Measurements from ENCODE around the gene WIZ.
"Not testable (repeated sequence)": the region's sequence is repeated elsewhere in the genome, so short reads cannot be mapped to it uniquely, and the experiment has no call there.

WIZ gene

DNA sequence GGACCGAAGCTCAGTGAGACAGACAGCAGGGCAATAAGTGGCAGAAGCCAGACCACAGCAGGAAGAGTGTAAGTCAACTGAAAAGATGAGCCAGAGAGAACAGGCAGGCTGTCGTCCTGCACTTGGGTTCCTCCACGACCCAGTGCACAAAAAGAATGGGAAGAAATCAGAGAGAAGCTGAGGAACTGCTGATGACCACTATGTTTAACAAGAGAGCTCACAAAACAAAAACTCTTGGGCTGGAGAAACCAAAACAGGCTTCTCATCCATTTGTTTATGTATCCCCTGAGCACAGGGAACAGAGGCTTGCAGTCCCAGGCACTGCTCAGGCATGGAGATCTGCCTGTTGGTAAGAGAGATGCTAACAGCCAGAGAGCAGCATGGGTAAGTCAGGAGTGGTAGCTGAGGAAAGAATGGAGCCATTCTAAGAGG, 45.0 kb downstream of the WIZ start:
- DNase-seq (ENCODE audit: low spot score): peak; percentile 64

DNA sequence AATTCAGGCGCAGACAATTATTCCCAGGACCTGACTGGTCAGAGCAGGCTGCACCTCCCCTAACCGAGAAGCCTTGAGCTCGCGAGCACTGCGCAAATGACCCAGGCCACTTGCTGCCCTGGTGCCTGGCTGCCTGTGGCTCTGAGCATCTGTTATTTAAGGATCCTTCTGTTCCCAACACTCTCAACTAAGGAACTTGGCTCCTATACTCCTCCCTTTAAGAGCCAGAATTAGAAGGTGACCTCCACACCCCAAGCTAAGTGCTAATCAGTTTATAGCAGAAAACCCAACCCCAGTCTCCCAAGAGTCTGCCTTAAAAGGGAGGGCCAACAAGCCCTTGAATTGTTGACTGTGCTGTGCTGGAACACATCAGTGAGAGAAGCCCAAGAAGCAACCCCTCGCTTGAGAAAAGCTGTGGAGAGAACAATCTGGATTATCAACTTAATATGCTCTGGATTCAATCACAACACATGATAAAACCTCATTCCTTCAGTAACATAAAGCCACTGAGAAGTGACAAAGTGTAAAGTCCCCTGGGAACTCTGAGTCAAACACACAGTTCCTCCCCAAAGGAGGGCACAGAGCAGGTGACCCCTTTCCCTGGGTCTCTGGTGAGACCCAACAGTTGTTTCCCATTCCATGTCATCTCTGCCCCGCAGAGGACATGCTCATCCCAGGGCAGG, 45.5 kb downstream of the WIZ start:
- no peak for DNase-seq (ENCODE audit: low spot score)

DNA sequence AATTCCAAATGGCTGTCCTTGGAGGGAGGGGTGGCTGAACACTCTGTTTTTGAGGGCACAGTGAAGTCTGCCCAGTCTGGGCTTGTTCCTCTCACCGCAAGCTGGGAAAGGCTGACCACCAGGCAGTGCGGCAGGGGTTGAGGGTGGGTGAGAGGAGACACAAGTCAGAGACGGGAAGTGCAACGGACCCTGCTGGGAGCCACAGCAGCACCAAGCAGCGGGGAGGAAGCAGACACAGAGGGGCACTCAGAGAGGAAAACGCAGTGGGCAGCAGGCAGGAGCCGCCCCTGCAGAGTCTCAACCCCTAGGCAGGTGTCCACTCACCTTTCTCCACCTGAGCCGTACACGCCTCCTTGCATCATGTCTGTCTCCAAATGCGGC, 46.6 kb downstream of the WIZ start:
- no peak for DNase-seq (ENCODE audit: low spot score)

DNA sequence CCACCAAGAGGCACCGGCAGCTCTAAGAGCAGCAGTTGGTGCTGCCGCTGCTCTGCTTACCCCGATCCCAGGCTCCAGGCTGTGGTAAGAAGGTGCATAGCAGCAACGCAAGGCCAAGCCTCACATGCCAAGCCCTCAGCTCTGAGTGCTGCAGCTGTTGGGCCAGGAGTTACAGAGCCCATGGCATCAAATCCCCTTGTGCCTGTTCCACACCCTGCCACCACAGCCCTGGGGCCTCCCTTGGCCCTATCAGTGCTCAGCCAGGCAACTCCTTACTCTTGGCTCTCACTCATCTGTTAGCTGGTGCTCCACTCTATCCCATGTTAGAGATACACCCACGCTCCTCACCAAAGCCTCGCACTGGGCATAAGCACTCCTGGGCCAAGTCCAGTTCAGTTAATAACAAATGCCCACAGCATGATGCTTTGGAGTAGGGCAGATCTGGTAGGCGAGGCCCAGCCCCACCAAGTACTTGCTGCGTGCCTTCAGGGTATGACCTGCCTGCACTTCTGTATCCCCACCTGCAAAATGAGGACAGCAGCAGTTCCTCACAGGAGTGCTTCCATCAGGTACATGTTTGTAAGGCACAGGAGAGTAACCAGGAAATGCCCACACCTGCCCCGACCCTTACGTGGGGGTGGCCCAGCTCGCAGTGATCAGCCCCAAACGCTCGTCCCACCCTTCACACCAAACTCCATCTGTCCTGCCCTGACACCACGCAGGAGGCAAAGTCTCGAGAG, 47.2 kb downstream of the WIZ start:
- DNase-seq (ENCODE audit: low spot score): no peak

DNA sequence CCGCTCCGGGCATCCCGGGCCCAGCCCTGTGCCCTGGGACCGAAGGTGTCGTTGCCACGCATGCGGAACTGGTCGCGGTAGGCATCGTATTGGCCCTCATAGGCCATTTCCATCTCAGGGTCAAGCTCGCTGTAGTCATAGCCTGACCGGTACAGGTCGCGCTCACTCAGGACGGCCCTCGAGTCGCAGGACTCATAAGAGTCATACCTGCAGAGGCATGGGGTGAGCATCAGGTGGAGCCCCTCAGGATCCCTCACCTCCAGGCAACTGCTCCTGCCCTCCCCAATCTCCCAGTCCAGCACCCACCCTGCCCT, 48.4 kb downstream of the WIZ start:
- DNase-seq (ENCODE audit: low spot score): no peak

DNA sequence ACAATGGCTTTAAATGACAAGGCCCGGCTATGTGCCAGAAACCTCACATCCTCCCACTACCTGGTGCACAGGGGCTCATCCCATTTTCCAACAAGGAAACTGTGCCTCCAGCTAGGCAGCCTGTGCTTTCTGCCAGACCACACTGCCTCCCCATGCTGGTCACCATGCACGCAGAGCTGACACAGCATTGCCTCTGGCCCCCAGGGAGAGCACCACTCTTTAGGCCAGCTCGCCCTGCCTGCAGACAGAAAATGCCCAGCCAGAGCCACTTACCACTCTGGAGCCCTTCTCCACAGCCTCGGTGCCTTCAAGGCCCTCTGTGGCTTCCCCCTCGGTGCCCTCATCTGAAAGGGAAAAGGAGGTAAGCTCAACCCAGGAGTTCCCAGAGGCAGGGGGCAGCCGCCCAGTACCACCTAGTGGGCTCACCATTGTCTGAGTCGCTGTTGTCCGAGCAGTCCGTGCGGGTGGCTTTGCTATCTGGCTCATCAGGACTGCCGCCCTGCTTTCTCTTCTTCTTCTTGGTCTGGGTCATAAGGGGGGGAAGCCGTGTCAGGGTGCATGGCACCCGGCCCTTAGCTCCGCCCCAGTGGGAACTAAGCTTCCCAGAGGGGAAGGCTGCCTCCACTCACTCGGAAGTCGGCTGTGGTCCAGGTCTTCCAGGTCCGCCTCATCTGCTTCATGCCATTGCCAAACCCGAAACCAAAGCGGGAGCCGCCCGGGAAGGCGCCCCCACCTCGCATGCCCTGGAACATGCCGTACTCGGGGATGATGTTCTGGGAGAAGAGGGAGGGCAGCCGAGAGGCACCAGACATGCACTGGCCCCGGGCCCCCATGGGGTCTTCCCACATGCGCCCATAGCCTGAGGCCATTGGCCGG, 49.0 kb downstream of the WIZ start:
- no peak for DNase-seq (ENCODE audit: low spot score)

DNA sequence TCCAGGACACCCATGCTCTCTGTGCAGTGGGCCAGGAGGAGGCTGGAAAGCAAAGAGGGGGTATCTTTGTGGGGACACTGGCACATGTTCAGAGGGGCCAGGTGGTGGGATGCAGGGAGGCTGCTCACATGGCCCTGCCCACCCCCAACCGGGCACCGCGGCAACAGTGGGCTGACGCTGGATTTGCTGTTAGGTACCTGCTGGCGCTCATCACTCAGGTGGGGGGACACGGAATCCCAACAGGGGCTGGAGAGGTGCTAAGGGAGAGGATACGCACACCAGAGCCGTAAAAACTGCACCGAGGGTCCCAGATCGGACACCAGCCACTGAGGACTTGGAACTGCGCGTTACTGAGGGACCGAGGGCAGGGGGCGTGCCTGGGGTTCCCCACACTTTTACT, 50.1 kb downstream of the WIZ start:
- DNase-seq (ENCODE audit: low spot score): no peak

DNA sequence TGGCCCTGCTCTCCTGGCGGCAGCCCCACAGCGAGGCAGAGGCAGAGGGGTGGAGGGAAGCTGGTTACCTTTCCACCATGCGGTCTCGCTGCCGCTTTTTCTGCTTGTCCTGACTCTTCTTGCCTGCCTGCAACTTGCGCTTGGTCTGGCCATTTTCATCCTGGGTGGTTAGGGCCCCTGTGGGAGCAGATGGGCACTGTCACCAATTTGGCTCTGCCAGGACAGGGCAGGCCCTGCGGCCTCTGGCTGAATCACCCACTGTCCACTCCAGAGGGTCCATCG, 50.6 kb downstream of the WIZ start:
- DNase-seq (ENCODE audit: low spot score): no peak

DNA sequence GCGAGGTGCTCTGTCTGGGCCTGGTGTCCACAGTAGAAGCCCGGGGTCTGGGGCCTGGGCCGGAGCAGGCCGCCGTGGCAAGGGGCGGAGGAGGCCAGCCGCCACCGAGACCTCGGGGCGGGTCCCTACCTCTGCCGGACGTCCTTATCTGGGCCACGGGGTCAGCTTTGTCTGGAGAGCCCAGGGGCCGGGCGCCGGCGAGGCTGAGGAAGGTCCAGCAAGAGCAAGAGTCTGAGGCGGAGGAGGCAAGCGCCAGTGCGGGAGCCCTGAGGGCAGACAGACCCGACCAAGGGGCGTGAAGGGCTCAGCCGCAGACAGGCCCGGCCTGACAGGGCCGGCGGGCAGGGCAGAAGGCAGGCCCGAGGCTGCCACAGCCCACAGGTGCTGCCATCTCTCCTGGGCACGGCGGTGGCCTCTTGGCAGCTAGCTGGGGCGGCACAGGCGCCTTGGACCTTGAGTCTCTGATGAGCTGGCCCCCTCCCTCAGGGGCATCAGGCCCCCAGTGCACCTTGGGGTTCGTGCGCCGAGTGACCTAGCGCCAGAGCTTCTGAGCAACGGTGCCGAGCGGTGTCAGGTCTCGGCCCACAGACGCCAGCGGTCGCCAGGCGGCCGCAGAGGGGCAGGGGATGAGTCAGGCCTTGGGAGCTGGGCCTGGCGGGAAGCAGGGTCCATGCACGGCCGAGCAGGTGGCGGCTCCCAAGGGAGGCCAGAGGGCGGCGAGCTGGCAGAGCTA, 51.1 kb downstream of the WIZ start:
- no peak for DNase-seq (ENCODE audit: low spot score)

DNA sequence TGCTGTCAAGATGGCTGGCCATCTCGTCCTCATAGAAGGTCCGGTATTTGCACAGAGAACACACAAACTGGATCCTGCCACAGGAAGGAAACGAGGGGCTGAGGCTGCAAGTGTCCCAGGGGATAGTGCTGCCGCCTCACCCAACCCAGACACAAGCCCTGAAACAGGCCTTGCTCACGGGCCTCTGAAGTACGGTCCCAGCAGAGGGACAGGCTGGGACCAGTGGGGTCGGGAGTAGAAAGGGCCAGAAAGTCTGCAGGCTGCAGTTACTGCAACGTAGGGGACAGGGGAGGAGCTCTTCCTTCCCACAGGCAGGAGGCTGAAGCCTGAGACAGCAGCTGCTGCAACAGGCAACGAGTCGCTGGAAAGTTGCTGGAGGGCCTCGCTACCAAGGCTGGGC, 52.0 kb downstream of the WIZ start:
- no peak for DNase-seq (ENCODE audit: low spot score)

DNA sequence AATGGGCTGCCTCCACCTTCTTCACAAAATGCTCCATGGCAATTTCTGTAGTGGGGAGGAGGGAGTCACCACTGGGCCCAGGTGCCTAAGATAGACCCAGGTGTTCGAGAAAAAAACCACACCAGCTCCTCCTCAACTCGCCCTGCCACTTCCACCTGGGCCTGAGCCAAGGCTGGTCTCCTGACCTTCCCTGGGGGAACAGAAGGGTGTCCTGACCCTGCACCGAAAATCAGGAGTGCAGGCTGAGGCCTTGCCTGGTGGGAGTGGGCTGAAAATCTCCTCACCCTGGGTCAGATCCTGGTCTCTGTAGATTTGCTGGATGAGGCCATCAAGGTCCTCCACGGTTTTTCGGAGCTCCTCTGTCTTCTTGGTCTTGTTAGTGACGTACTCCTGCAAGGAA, 52.5 kb downstream of the WIZ start:
- no peak for DNase-seq (ENCODE audit: low spot score)

DNA sequence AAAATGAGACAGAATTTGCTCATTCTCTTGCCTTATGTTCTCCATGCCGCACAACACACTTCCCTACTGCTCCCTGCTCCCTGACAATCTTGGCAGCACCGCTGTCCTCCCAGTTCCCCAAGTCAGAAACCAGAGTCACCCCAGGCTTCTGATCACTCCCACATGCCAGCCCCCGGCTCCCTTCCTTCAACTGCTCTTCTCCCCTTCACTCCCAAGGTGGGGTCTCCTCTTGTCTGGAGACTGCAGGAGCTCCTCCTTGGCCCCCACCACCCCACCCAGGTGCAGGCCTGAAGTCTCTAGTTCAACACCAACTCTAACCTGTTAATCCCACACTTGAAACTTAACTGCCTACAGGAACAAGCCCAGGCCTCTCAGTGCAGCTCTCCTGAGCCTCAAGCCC, 53.3 kb downstream of the WIZ start:
- DNase-seq (ENCODE audit: low spot score): no peak

DNA sequence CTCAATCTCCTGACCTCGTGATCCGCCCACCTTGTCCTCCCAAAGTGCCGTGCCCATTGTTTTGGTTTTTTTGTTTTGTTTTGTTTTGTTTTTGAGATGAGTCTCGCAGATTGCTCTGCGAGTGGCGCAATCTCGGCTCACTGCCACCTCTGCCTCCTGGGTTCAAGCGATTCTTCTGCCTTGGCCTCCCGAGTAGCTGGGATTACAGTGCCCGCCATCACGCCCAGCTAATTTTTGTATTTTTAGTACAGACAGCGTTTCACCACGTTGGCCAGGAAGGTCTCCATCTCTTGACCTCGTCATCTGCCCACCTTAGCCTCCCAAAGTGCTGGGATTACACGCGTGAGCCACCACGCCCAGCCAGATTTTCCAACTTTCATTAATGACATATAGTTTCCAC, 54.5 kb downstream of the WIZ start:
- not testable (repeated sequence) for DNase-seq (ENCODE audit: low spot score)

DNA sequence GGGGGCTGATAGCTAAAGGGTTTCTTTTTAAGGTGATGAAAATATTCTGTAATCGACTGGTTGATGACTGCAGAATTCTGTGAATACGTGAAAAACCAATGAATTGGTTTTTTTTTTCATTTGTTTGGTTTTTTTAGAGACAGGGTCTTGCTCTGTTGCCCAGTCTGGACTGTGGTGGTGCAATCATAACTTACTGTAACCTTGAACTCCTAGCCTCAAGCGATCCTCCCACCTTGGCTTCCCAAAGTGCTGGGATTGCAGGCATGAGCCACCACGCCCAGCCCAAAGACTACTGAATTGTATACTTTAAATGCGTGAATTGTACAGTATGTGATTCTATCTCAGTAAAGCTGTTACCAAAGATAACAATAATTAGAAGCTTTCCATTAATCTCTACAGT, 55.3 kb downstream of the WIZ start:
- no peak for DNase-seq (ENCODE audit: low spot score)

DNA sequence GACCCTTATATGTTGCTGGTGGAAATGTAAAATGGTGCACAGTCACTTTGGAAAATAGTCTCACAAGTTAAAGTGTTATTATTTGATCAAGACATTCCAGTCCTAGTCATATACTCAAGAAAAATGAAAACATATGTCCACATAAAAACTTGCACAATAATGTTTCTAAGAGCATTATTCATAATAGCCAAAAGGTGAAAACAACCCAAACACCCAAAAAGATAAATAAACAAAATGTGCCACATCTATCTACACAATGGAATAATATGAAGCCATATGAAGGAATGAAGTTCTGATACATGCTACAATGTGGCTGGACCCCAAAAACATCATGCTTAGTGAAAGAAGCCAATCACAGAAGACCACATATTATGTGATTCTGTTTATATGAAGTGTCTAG, 55.8 kb downstream of the WIZ start:
- no peak for DNase-seq (ENCODE audit: low spot score)

DNA sequence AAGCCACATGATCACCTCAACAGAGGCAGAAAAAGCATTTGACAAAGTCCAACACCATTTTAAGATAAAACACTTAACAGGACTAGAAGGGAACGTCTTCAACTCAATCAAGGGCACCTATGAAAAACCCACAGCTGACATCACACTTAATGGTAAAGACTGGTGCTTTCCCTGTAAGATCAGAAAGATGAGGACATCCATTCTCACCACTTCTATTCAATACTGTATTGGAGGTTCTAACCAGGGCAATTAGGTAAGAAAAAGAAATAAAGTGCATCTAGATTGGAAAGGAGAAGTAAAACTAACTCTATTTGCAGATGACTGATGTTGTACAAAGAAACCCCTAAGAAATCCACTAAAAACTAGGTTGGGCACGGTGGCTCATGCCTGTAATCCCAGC, 58.9 kb downstream of the WIZ start:
- DNase-seq (ENCODE audit: low spot score): no peak

DNA sequence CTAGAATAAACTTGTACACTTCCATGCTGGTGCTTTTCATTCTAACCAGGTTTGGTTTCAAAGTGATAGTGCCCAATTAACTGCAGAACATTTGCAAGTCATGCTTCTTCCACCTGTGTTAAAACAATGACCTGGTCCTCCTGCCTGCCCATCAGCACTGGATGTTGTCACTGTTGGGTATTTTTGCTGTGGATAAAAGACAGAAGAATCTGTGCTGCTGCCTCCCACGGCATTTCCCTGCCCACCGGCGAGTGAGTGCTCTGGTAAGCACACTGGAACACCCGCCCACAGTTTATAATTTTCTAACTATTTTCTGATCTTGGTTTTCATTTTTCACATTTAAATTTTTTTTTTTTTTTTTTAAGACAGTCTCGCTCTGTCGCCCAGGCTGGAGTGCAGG, 67.9 kb downstream of the WIZ start:
- peak; percentile 62 for DNase-seq (ENCODE audit: low spot score)

DNA sequence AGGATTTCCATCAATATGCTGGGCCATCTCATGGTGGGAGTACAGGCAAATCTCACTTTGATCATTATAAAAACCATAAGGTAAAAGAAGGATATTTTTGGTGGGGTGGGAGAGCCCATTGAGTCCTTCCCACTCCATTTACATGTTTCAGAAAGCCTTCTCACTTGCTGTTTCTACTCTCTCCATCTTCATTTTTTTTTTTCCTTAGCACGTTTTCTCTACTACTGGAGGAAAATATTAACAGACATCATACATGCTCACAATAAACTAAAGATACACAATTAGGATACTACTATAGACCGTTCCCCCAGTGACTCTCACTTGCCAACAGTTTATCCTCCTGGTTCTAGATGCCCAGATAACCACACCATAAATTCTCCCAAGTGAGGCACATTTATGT, 68.3 kb downstream of the WIZ start:
- DNase-seq (ENCODE audit: low spot score): no peak

DNA sequence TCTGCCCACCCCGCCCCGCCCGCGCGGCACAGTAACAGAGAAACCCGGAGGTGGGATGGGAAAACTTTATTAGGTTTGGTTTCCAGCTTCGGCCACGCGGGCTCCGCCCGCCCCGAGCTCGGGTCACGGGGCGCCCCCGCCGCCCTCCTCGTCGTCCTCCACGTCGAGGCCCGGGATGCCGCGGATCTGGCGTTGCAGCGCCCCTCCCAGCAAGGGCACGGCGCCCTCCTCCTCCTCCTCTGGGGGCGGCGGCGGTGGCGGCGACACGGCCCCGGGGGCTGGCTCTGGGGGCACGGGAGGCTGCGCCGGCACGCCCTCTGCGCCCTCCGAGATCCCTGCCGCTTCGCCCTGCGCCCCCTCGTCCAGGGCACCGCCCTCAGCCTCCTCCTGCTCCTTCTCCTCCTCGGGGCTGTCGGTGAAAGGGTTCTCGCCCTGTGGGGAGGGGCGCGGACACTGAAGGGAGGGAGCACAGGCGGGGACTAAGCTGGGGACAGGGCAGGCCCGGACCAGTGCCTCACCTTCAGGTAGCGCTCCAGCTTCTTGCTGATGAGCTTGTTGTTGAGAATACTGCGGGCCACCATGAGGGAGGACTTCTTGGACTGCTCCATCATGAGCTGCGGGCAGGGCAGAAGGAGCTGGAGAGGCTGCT, 69.6 kb downstream of the WIZ start:
- peak; percentile 38 for DNase-seq (ENCODE audit: low spot score)

DNA sequence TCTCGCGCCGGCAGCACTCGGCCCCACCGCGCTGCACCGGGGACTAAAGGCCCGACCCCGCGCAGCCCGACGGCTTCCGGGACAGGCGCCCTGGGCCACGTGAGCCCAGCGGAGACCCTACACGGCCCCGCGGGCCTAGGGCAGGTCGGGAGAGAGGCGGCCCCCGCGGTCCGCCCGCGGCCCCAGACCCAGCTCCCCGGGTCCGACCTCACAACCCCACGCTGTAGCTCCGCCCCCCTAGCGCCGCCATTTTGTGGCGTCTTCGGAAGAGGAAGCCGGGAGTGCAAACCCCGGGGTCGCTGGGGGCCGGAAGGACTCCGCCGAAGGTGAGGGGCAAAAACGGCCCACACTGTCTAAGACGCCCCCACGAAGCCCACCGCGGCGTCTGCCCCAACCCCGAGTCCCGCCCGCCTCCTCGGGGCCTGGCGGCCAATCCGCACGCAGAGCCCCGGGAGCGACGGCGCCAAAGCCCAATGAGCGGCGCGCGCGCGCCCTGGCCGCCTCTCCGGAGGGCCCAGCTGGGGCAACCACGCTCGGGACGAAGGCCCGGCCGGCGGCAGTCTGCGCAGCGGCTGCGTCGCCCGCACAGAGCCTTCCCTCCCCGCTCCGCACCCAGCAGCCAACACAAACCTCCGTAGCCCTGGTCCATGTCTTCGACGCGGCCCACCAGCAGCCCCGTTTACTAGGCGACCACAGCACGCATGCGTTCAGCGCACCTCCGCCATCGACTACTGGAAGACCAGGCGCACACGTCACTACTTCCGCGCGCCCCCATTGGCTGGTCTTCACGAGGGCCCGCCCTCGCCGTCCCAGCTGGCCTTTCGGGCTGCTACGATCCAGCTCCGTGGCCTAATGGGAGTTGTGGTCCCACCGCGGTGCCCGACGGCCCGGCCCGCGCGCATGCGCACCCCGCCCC, 70.4 kb downstream of the WIZ start, which contains the start of gene AKAP8:
Gene AKAP8, minus strand, starts transcription at position 705 of the 916 bp plus-strand sequence. Its CDS starts 56 bp downstream, at position 649.
- DNase-seq (ENCODE audit: low spot score): peak; percentile 99

DNA sequence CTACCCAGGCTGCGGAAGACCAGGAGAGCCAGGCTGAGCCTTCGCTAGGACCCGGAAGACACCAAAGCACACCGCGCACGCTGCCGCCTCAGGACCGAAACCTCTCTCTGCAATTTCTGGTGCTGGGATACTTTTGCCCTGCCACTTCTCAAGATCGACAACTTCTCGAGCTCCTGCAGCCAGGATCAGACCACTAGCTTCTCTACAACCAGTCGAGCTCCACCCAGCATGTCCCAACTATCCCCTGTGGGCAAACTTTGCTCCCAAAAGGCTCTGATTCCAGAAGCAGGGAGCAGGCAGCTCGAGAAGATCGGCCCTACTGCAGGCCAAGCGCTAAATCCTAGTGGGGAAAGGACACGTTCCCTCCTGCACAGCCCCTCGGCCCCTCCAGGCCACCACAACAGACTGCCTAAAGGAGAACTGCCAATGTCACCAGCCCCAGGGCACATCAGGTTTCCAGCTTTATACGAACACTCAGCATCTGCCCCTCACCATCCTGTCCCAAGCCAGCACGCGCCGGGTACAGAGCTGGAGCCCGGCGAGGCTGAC, 71.1 kb downstream of the WIZ start:
- DNase-seq (ENCODE audit: low spot score): peak; percentile 58

All from Ammon's horn (tissue), 1 donor.